ENCODE data around the gene NDFIP1. TPM values are rescaled to one million over a fixed set of nuclear protein-coding genes. Genes with fewer than 3 reads are reported as not detected.

The NDFIP1 gene
- total RNA-seq, 1 experiment from 2014 or later, result 49.3 TPM

DNA sequence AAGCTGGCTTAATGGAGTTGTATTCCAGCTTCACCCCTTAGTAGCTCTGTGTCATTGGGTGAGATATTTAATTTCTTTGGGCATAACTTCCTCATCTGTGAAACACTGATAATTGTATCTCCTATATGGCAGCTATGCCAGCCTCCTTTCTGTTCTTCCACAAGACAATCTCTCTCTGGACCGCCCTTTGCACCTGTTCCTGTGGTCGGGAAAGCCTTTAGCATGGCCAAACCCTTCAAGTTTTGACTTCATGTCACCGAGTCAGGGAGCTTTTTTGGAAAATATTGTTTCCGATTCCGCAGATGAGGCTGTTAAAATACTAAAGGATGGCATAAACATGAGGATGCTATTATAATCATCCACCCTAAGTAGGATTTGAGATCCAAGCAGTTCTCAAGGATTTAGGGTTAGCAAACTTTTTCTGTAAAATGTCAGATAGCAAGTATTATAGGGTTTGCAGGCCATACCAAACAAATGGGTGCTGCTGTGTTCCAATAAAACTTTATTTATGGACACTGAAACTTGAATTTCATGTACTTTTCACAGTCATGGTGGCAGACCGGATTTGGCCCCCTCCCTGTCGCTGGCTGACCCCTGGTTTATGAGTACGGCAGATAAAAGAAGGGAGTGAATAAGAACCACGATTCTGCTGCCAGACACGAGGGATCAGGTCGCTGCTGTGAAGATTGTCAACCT, 695 bp upstream of the NDFIP1 start:
- no peaks in the 10 kb centered on the region for H3K9me3 ChIP-seq (ENCODE audit: low read depth, low read length, poor library complexity, severe bottlenecking)
- BruUV-seq (replicated peaks), result no TSS peak
- no peaks in the 10 kb centered on the region for H3K27me3 ChIP-seq (replicated peaks; ENCODE audit: insufficient read depth, low read depth, low read length, poor library complexity)
- no peak for DNase-seq (ENCODE audit: low spot score)
- peak overlapping the region; percentile 86 for H3K27ac ChIP-seq (ENCODE audit: low read depth, low read length, poor library complexity, severe bottlenecking)
- TF ChIP-seq, protein P1, sequence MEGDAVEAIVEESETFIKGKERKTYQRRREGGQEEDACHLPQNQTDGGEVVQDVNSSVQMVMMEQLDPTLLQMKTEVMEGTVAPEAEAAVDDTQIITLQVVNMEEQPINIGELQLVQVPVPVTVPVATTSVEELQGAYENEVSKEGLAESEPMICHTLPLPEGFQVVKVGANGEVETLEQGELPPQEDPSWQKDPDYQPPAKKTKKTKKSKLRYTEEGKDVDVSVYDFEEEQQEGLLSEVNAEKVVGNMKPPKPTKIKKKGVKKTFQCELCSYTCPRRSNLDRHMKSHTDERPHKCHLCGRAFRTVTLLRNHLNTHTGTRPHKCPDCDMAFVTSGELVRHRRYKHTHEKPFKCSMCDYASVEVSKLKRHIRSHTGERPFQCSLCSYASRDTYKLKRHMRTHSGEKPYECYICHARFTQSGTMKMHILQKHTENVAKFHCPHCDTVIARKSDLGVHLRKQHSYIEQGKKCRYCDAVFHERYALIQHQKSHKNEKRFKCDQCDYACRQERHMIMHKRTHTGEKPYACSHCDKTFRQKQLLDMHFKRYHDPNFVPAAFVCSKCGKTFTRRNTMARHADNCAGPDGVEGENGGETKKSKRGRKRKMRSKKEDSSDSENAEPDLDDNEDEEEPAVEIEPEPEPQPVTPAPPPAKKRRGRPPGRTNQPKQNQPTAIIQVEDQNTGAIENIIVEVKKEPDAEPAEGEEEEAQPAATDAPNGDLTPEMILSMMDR (conservative IDR thresholded peaks at IDR 0.05; ENCODE audit: low read depth, low read length), result no peak
- TF ChIP-seq EZH2 (IDR thresholded peaks at IDR 0.05; ENCODE audit: borderline replicate concordance, low read depth, low read length, poor library complexity, severe bottlenecking), result no peak
- CTCF ChIA-PET, result no interaction called here
- H3K4me3 ChIP-seq (ENCODE audit: low read depth, low read length, poor library complexity, severe bottlenecking), result peak overlapping the region; percentile 69
- intact Hi-C loops (cut with micrococcal nuclease; ENCODE audit: unreplicated experiment), result loop anchor here (2.0 kb wide), 1 partner anchor 51 kb away; no protein-coding TSS in a partner anchor
- H3K36me3 ChIP-seq (ENCODE audit: insufficient read depth, low read length, poor library complexity, severe bottlenecking), result no peaks in the 10 kb centered on the region
- POLR2A ChIA-PET (ENCODE audit: low non-redundant PET), result no interaction called here
- peaks cover 12% of the 10 kb centered on the region for H3K4me1 ChIP-seq (ENCODE audit: insufficient read depth, low read length, poor library complexity, severe bottlenecking)

DNA sequence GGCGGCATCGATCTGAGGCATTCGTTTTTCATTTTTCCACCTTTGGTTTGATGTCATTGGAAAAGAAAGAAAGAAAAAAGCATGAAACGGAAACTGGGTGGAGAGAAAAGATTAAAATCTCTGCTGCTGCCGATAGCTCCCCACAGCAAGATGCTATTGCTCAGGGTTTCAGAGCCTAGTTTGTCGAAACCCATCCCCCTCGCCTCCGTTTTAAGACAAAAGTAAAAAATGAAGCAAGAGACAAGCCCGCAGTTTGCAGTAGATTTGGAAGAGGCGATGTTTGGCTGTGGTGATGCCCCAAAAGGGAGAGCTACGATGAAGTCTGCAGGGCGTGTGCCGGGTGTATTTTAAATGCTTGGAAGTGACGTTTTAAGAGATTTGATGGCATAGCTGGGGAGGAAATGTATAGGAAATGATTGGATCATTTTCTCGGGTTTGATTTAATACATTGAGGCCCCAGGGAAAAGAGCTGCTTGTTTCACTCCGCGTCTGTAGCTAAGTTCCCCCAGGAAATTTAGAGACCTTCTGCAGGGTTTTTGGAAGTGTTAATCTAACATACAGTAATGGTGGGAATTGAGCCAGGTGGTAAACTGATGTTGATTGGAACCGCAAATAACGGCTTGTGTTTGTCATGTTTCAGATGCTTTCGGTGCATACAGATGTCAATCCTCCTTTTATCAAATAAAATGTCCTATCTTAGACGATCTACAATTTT, 909 bp downstream of the NDFIP1 start:
- H3K36me3 ChIP-seq (ENCODE audit: insufficient read depth, low read length, poor library complexity, severe bottlenecking), result no peaks in the 10 kb centered on the region
- intact Hi-C loops (cut with micrococcal nuclease; ENCODE audit: unreplicated experiment), result loop anchor here (2.0 kb wide), 1 partner anchor 53 kb away; no protein-coding TSS in a partner anchor

DNA sequence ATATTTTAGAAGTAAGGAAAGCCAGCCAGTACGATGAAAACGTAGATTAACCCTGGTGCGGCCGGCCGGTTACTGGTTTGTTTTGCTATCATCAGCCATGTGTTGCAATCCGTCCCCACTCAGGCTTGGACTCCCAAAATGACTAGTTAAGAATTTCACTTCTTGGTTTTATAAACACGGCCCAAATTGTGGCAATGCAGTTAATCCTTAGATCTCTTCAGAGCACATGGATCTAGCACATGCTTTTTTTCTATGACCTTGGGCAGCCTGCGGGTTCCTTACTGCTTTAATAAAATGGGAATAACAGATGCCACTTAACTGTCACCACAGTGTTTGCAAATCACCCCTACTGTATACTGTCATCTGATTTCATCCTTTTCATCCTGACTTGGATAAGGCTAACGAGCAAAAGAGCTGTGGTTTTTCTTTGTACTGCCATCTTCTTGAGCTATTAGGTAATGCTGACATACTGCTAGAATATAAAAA, 1.5 kb downstream of the NDFIP1 start:
- Histone ChIP-seq H3K27ac (ENCODE audit: low read depth, low read length, poor library complexity, severe bottlenecking) (no peak overlapping the region), H3K4me3 (ENCODE audit: low read depth, low read length, poor library complexity, severe bottlenecking) (peak overlapping the region; percentile 69), H3K36me3 (ENCODE audit: insufficient read depth, low read length, poor library complexity, severe bottlenecking) (no peaks in the 10 kb centered on the region), H3K4me1 (ENCODE audit: insufficient read depth, low read length, poor library complexity, severe bottlenecking) (peaks cover 12% of the 10 kb centered on the region), H3K27me3 (replicated peaks; ENCODE audit: insufficient read depth, low read depth, low read length, poor library complexity) (no peaks in the 10 kb centered on the region), H3K9me3 (ENCODE audit: low read depth, low read length, poor library complexity, severe bottlenecking) (no peaks in the 10 kb centered on the region)
- TF ChIP-seq, protein P1 (conservative IDR thresholded peaks at IDR 0.05; ENCODE audit: low read depth, low read length), result peak; percentile 18; the same call in 1 of the 2 replicates
- no peak for TF ChIP-seq EZH2 (IDR thresholded peaks at IDR 0.05; ENCODE audit: borderline replicate concordance, low read depth, low read length, poor library complexity, severe bottlenecking)
- ChIA-PET CTCF (no interaction called here), POLR2A (ENCODE audit: low non-redundant PET) (no interaction called here)
- peak; percentile 36 for DNase-seq (ENCODE audit: low spot score)
- intact Hi-C loops (cut with micrococcal nuclease; ENCODE audit: unreplicated experiment), result no loop called here
- no TSS peak for BruUV-seq (replicated peaks)

More for the DNA sequence above, 909 bp downstream of the NDFIP1 start:
- H3K27ac ChIP-seq (ENCODE audit: low read depth, low read length, poor library complexity, severe bottlenecking), result peak overlapping the region; percentile 86
- H3K4me1 ChIP-seq (ENCODE audit: insufficient read depth, low read length, poor library complexity, severe bottlenecking), result peaks cover 12% of the 10 kb centered on the region
- peak; percentile 44 for DNase-seq (ENCODE audit: low spot score)
- BruUV-seq (replicated peaks), result TSS peak; percentile 50
- H3K9me3 ChIP-seq (ENCODE audit: low read depth, low read length, poor library complexity, severe bottlenecking), result no peaks in the 10 kb centered on the region
- H3K4me3 ChIP-seq (ENCODE audit: low read depth, low read length, poor library complexity, severe bottlenecking), result peak overlapping the region; percentile 69
- no peak for TF ChIP-seq EZH2 (IDR thresholded peaks at IDR 0.05; ENCODE audit: borderline replicate concordance, low read depth, low read length, poor library complexity, severe bottlenecking)
- TF ChIP-seq, protein P1 (conservative IDR thresholded peaks at IDR 0.05; ENCODE audit: low read depth, low read length), result no peak
- ChIA-PET CTCF (no interaction called here), POLR2A (ENCODE audit: low non-redundant PET) (interaction anchor here (0.6 kb wide), 1 partner anchor 96 kb away, joined by 3 read pairs; no protein-coding TSS in a partner anchor)
- no peaks in the 10 kb centered on the region for H3K27me3 ChIP-seq (replicated peaks; ENCODE audit: insufficient read depth, low read depth, low read length, poor library complexity)
